DMS79 (cell line): ENCODE data around the gene IL4I1.

Experiments used
- DNase-seq: peaks from one replicate; lab custom pipeline; 2025; lab: John Stamatoyannopoulos, UW

Gene IL4I1

DNA sequence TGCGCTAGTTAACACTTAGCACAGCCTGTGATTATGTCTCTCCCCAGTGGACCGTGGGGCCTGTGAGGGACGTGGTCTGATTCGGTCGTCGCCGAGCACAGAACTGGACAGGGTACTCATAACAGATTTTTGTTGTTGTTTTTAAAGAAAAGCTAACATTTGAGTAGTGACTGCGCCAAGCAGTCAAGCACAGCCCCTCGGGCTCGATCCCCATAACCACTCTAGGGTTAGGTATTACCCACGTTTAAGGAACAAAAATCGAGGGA lies 46.5 kb downstream of the IL4I1 start:
- no peak for DNase-seq

DNA sequence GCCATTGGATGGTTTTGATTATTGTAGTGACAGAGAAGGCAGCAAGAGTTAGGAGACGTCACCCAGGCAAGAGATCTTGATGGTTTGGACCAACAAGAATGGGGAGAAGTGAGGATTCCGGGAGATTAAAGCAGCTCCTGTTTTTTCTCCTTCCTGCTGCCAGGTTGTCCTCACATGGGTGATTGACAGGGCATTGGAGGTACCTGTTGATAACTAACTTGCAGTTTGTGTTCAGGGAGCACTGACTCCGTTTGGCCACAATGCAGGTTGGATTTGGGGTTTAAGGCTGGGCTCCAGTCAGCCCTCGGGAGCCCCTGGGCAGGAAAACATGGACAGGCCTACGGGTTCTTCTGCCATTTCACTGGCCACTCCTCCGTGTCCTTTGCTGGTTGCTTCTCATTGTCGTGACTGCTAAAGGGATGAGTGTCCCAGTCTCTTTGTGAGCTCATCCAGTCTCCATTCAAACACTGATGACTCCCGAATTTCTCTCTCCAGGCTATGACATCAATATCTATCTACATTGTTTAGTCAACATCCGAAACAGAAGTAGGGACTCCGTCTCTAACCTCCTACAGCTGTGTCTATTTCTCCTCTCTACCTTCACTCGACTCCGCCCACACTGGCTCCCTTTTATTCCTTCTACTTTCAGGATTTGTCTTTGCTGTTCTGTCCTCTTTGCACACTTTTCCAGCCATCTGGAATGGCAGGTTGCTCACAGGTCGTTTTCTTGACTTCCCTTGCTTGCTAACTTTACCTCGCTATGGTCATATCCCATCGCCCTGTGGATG lies 47.1 kb downstream of the IL4I1 start:
- no peak for DNase-seq

DNA sequence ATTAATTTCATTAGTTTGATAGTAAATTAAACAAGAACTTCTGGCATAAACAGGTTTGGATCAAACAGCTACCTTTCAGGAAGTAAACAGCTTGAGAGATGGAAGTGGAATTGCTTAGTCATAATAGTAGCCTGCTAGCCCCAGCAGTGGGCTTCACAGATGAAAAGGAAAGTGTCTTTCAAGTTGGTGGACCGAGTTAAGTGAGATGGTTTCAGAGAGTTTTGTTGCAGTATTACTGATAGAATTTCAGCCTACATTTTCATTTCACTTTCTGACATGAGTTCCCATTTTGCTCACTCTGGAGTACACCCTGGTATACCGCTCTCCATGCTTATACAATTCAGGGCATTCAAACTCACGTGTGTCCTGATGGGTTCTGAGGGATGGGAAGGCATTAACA lies 47.7 kb downstream of the IL4I1 start:
- no peak for DNase-seq

DNA sequence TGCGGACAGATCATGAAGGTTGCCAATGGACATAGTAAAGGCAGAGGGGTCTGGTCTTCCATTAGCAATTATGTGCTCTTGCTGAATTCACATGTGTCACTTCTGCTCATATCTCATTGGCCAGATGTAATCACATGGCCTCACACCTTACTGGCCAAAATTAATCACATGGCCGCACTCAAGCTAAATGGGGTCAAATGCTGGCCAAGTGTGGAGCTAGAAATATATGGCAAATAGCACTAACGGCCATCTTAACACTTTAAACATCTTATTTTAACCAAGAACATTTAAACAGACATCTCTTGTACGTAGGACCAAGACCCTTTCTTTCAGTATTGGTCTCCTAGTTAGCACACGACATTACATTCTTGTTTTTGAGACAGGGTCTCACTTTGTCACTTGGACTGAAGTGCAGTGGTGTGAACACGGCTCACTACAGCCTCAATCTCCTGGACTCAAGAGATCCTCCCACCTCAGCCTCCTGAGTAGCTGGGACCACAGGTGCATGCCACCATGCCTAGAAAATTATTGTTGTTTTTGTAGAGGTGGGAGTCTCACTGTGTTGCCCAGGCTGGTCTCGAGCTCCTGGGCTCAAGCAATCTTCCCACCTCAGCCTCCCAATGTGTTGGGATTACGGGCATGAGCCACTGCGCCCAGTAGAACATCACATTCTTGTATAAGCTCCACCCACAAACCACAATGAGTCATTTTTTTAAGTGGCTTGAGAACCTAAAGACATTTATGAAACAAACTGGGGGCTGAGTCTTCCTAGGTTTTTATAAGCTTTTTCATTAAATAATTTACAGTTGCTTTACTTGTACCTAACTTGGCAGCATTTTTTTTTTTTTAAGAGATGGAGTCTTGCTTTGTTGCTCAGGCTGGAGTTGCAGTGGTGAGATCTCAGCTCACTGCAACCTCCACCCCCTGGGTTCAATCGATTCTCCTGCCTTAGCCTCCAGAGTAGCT lies 48.7 kb downstream of the IL4I1 start:
- DNase-seq: no peak

DNA sequence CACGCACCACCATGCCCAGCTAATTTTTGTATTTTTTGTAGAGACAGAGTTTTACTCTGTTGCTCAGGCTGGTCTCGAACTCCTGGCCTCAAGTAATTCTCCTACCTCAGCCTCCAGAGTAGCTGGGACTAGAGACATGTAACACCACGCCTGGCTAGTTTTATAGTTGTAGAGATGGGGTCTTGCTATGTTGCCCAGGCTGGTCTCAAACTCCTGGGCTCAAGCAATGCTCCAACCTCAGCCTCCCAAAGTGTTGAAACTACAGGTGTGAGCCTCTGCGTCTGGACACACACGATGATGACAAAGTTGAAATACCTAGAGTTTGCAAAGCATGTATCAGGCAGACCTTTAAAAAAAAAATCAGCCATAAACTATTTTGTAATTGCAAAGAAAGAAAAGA lies 50.3 kb downstream of the IL4I1 start:
- no peak for DNase-seq

DNA sequence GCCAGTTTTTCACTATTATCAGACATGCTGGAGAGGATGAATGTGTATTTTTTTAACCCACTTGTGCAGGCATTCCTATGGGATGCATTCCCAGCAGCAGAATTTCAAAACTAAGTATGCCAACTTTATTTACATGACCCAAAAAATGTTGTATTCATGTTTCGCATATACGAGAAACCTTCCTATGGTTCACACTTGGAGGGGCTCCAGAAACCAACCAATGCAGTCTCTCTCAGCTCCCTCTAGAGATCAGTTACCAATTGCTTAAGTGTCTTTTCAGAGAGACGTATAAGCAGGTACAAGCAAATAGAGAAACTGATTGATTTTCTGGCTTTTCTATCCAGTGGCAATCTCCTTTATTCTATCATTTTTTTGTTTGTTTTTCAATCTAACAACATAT lies 51.3 kb downstream of the IL4I1 start:
- no peak for DNase-seq

DNA sequence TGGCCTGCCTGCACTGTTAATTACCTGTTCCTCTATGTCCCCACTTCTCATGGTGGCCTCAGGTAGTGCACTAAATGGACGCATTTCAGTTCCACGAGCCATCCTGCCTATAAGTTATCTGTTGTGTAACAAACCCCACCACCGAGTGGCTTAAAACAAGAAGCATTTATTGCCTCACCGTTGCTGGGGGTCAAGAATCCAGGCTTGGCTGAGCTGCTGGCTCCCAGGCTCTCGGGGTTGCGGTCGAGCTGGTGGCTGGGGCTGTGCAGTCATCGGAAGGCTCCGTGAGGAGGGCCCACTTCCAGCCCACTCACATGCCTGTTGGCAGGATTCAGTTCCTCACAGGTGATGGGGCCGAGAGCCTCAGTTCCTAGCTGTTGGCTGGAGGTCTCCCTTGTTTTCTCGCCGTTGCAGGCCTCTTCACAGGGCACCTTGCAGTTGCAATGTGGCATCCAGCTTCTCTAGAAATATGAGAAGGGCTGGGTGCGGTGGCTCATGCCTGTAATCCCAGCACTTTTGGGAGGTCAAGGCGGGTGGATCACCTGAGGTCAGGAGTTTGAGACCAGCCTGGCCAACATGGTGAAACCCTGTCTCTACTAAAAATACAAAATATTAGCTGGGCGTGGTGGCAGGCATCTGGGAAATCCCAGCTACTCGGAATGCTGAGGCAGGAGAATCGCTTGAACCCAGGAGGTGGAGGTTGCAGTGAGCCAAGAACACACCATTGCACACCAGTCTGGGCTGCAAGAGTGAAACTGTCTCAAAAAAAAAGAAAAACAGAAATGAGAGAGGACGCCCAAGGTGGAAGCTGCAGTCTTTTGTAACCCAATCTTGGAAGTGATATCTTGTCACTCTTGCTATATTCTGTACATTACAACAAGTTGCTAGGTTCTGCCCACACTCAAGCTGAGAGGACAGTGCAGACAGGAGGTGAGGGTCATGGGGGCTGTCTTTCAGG lies 52.3 kb downstream of the IL4I1 start:
- no peak for DNase-seq

DNA sequence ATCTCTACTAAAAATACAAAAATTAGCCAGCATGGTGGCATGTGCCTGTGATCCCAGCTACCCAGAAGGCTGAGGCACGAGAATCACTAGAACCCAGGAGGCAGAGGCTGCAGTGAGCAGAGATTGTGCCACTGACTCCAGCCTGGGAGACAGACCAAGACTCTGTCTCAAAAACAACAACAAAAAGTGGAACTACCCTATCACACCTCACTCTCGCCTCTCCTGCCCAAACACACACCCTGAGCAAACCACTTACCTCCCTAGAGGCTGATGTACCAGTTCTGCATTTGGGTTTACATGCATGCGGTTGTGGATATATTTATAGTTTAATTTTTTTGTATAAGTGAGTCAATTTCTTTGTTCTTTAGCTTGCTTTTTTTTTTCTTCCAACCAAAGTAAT lies 53.4 kb downstream of the IL4I1 start:
- DNase-seq: no peak

DNA sequence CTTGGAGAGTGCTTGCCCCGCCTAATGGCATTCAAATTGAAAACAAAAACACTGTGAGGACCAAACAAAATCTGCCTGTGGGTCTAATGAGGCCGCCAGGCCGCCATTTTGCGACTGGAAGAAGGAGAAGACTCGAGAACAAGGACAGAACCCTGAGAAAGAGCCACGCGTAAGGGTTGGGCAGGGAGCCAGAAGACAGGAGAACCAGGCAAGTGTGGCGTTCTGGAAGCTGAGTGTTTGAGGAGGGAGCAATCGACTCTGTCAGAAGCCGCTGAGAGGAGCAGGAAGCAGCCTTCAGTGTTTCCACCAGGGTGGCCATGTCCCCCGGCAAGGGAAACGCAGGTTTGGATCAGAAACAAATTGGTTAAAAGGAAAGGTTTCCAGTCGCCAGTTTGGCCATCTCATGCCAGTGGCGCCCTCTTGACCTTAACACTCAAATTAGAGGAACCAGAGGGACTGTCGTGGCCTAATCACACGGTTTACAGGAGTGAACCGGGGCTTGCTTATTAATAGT lies 55.9 kb downstream of the IL4I1 start:
- no peak for DNase-seq

DNA sequence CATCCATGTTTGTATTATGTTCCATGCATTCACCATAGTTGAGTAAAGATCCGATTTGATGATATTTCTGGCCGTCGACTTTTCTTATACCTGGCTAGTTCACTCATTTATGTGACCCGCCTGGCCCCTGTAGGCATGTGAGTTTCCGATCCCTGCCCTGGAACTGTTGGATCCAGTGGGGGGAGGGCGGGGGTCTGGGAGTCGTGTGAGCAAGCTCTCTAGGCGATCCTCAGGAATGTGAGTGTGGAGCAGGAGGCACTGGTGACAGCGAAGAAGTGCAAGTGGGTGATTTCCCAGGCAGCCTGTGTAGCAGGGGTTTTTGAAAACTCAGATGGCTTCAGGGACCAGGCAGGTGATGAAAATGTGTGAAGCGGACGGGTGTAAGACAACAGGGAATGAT lies 56.4 kb downstream of the IL4I1 start:
- DNase-seq: no peak

DNA sequence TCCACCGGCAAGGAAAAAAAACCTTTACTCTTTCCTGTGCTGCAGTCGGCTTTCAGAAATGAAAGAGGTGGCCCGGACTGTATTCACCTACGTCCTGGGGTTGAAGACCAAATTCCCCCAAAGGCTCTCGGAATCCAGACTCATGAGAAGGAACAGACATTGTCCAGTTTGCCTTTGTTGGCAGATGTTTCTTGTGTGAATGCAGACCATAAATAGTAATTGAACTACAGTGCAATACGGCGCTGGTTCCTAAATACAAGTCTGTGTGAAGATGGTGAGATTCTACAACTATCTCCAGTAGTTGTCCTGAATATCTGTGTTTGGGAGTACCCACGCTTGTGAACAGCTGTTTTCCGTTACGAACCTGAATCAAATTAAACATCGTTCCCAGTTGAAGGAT lies 57.0 kb downstream of the IL4I1 start:
- no peak for DNase-seq
